Testis (tissue), 3 donors: Measurements from ENCODE around the gene TRMT61A. TPM values are rescaled to one million over a fixed set of nuclear protein-coding genes. Genes with fewer than 3 reads are reported as not detected.

Source experiments
- DNase-seq: peaks from one replicate; pipeline ENCODE4 v3.0.0-alpha.2; 2019
- H3K27ac ChIP-seq, 2 donors: fragments of 200-600 bp; sonication (generic); one replicate each; pipeline ENCODE4 v1.5.1; 2019
- H3K27me3 ChIP-seq: fragments of 200-600 bp; sonication (generic); one replicate; pipeline ENCODE4 v1.5.1; 2019
- H3K36me3 ChIP-seq: fragments of 200-600 bp; sonication (generic); one replicate; pipeline ENCODE4 v1.5.1; 2017; ENCODE audit warnings: low read depth; ENCODE audit errors: missing control alignments
- H3K4me1 ChIP-seq: fragments of 200-600 bp; sonication (generic); one replicate; pipeline ENCODE4 v1.5.1; 2019
- H3K4me3 ChIP-seq, 2 donors: fragments of 200-600 bp; sonication (generic); one replicate each; pipeline ENCODE4 v1.5.1; 2017 to 2019
- H3K9me3 ChIP-seq: fragments of 200-600 bp; sonication (generic); one replicate; pipeline ENCODE4 v1.5.1; 2017
- CTCF ChIP-seq, 3 experiments: fragments of 450-650 bp in 2 of 3; fragments of 200-600 bp in 1 of 3; sonication (generic) in 1 of 3; IDR thresholded peaks; one replicate each; pipeline ENCODE4 v1.5.1; 2016 to 2019; ENCODE audit warnings: antibody characterized with exemption in 3 of 3, mild to moderate bottlenecking in 2 of 3, moderate library complexity in 1 of 3
- POLR2A ChIP-seq: fragments of 450-650 bp; IDR thresholded peaks from one replicate; pipeline ENCODE4 v1.6.1; 2017; ENCODE audit warnings: antibody characterized with exemption, mild to moderate bottlenecking, moderate library complexity
- WGBS, 2 donors: methylation state at CpG; one replicate each; pipeline ENCODE4 v1.1.5; 2018; 5-methylcytosine and 5-hydroxymethylcytosine counted together
- intact Hi-C: fragments of 100-400 bp; cut with DNase I; formaldehyde crosslinking; loops from one replicate; pipeline ENCODE4 v1.15.1; 2023; ENCODE audit warnings: low total_unique reads
- polyA plus RNA-seq: library from polyadenylated mRNA; stranded (reverse); fragments of 350-450 nt; fragmentation: Illumina TruSeq; extraction: RNeasy Lipid Tissue Mini Kit (QIAGEN cat#74804); gene quantifications from one replicate; pipeline ENCODE4 v1.2.3, GENCODE V29; 2014; ENCODE audit warnings: low read depth, low replicate concordance; ENCODE audit not compliant: insufficient read depth
- total RNA-seq, 2 donors: library from RNA; depleted of rRNA; stranded (reverse); fragments of >200 nt; gene quantifications; one replicate each; pipeline ENCODE4 v1.2.3, GENCODE V29; 2016

The TRMT61A gene
- total and polyA plus RNA-seq, 3 donors from 2014 or later = 12.1 to 29.8 (median 19.1) TPM

DNA sequence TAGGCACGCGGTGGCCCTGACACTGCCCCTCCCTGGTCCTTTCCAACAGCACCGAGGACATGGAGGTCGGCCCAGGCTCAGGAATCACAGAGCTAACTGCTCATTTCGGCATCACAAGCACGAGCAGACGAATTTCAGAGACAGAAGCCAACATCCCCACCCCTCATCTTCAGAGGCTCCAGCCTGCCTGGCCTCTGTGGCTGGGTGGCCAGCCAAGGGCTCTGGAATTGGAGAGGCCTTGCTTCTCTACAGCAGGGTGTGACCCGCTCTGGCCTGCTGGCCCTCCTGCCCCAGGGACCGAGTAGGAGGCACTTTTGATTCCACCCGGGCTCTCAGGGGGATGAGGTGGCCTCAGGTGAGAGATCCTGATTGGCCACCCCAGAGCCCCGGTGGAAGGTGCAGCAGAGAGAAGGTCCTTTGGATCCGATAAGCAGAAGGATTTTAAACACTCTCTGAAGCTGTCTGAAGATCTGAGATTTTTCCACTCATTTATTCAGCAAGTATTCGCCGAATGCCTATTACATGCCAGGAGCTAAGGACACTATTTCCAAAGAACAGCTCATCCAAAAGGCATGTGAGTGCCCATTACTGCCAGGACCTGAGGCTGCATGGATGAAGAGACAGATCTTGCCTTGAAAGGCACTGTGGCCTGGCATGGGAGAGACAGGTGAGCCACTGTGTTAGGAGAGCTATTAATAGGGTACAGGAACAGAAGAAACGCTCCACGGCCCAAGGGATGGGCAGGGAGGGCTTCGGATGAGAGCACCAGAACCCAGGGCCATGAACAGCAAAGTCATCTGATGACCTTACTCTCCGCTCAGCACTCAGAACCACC is 23.2 kb downstream of the TRMT61A start:
- peak; percentile 73 for DNase-seq
- 40 to 60% methylated on average over 8 to 18 of the region's 18 CpGs for WGBS, 2 donors
- Histone ChIP-seq H3K27ac (peak overlapping the region; percentile 75 to 88), H3K27me3 (no peaks in the 10 kb centered on the region), H3K36me3 (no peaks in the 10 kb centered on the region), H3K4me3 (no peak overlapping the region), H3K9me3 (no peaks in the 10 kb centered on the region), H3K4me1 (peaks cover 47% of the 10 kb centered on the region)
- no peak for TF ChIP-seq CTCF (IDR thresholded peaks at IDR 0.05)
- no peak for TF ChIP-seq POLR2A
- intact Hi-C loops = loop anchor here (10.0 kb wide), 1 partner anchor 47 kb away; no protein-coding TSS in a partner anchor

GRCh38 chr14:103552846-103553210 is 23.8 kb downstream of the TRMT61A start:
- no peak for TF ChIP-seq POLR2A
- no peak for TF ChIP-seq CTCF (IDR thresholded peaks at IDR 0.05)
- Histone ChIP-seq H3K9me3 (no peaks in the 10 kb centered on the region), H3K27me3 (no peaks in the 10 kb centered on the region), H3K4me1 (peaks cover 48% of the 10 kb centered on the region), H3K27ac (peak overlapping the region in 1 of 2 donors; percentile 88), H3K36me3 (no peaks in the 10 kb centered on the region), H3K4me3 (no peak overlapping the region)
- 78 to 87% methylated on average over 11 of the region's 11 CpGs for WGBS, 2 donors
- DNase-seq = no peak
- intact Hi-C loops = loop anchor here (10.0 kb wide), 1 partner anchor 48 kb away; no protein-coding TSS in a partner anchor

DNA sequence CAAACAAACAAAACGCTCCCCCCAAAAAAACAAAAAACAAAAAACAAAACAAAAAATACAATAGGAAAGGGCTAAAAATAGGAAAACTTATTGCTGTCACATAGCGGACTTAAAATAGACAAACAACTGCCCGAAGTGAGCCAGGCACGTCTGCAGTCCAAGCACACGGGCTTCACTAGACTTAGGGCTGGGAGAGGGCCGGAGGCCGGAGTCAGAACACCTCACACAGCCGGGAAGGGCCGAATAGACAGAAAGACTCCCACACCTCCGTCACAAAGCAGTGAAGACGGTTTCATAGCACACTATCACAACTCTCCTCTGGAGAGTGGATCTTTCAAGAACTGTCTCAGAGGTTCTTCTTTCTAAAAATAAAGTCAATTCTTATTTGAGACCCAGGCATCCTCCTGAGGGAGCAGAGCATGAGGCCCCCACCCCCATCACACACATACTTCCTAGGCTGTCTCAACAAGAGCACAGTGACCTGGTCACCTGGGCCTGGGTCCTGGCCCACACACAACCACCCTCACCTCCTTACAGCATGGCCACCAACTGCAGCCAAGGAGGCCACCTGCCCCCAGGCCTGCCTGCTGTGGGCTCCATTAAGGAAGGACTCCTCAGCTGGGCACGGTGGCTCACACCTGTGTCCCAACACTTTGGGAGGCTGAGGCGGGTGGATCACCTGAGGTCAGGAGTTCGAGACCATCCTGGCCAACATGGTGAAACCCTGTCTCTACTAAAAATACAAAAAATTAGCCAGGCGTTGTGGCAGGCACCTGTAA is 26.8 kb downstream of the TRMT61A start:
- Histone ChIP-seq H3K27ac (peak overlapping the region in 1 of 2 donors; percentile 32), H3K9me3 (no peaks in the 10 kb centered on the region), H3K27me3 (no peaks in the 10 kb centered on the region), H3K4me3 (no peak overlapping the region), H3K36me3 (no peaks in the 10 kb centered on the region), H3K4me1 (peaks cover 46% of the 10 kb centered on the region)
- intact Hi-C loops = loop anchor here (10.0 kb wide), 1 partner anchor 51 kb away; no protein-coding TSS in a partner anchor
- TF ChIP-seq CTCF (IDR thresholded peaks at IDR 0.05) (no peak), POLR2A (no peak)
- WGBS, 2 donors = 66 to 70% methylated on average over 15 of the region's 15 CpGs
- DNase-seq = no peak

DNA sequence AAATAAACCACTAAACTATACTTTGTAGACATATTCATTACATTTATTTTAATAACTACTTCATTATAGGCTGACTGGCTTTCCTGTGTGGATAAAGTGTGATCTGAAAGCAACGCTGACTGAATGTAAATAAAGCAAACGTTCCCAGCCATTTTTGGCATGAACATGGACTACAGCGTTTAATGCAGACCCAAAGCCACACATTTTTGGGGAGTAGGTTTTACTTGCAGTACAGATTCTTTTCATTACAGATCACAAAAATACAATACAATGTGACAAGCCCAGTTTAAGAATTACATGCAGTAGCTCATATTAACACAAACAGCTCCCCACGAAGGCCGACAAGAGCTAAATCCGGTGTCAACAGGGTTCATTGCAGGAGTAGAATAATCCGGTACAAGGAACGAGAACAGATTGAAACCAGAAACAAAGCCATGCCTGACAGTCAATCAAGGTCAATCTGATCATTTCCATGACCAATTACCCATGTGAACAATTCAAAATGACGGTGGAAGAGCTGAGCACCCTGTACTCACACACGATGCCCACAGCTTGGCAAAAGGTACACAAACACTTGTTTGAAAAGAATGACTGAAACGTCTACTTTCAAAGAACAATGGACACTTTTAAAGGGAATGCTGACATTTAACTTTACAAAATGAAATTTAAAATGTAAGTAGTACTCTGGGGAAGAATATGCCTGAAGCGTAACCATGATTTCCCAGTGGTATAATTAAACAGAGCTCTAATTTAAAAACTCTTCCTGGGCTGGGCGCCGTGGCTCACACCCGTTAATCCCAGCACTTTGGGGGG is 28.2 kb downstream of the TRMT61A start:
- Histone ChIP-seq H3K9me3 (no peaks in the 10 kb centered on the region), H3K27me3 (no peaks in the 10 kb centered on the region), H3K27ac (peak overlapping the region in 1 of 2 donors; percentile 71), H3K4me1 (peaks cover 41% of the 10 kb centered on the region), H3K4me3 (no peak overlapping the region), H3K36me3 (no peaks in the 10 kb centered on the region)
- DNase-seq = no peak
- intact Hi-C loops = loop anchor here (10.0 kb wide), 1 partner anchor 52 kb away; no protein-coding TSS in a partner anchor
- TF ChIP-seq POLR2A = no peak
- no peak for TF ChIP-seq CTCF (IDR thresholded peaks at IDR 0.05)
- 60 to 67% methylated on average over 15 of the region's 15 CpGs for WGBS, 2 donors
